C4-2B (cell line): ENCODE data around the gene NFIC.

Experiments
- ZFX ChIP-seq: fragments of 450-650 bp; IDR thresholded peaks from 2 replicates; pipeline ENCODE4 v1.6.1; 2017
- TF ChIP-seq, protein P1 (sequence below): fragments of 450-650 bp; conservative IDR thresholded peaks from 2 replicates; pipeline ENCODE4 v1.5.1; 2017; ENCODE audit warnings: mild to moderate bottlenecking

DNA sequence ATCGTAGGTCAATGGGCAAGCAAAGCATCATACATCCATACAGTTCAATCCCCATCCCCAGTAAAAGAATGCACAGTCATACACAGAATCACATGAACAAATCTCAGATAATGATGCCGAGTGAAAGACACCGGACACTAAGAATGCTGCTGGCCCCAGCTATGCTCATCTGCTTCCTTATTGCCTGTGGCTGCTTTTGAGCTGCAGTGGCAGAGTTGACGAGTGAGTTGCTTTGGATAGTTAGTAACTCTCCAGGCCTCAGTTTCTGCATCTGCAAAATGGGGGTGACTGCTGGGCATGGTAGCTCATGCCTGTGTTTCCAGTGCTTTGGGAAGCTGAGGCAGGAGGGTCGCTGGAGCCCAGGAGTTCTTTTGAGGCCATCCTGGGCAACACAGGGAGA is 12.9 kb upstream of the NFIC start:
- TF ChIP-seq, protein P1, sequence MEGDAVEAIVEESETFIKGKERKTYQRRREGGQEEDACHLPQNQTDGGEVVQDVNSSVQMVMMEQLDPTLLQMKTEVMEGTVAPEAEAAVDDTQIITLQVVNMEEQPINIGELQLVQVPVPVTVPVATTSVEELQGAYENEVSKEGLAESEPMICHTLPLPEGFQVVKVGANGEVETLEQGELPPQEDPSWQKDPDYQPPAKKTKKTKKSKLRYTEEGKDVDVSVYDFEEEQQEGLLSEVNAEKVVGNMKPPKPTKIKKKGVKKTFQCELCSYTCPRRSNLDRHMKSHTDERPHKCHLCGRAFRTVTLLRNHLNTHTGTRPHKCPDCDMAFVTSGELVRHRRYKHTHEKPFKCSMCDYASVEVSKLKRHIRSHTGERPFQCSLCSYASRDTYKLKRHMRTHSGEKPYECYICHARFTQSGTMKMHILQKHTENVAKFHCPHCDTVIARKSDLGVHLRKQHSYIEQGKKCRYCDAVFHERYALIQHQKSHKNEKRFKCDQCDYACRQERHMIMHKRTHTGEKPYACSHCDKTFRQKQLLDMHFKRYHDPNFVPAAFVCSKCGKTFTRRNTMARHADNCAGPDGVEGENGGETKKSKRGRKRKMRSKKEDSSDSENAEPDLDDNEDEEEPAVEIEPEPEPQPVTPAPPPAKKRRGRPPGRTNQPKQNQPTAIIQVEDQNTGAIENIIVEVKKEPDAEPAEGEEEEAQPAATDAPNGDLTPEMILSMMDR = no peak
- no peak for TF ChIP-seq ZFX
